HCT116 (cell line): Measurements from ENCODE around the gene PSME3IP1.

ENCODE experiments used
- EZH2 ChIP-seq: fragments of 200-600 bp; sonication (generic); IDR thresholded peaks from 2 replicates; pipeline ENCODE4 v1.6.1; 2017; ENCODE audit warnings: antibody characterized with exemption, mixed run types
- EZH2phosphoT487 ChIP-seq: fragments of 200-600 bp; IDR thresholded peaks from 2 replicates; pipeline ENCODE4 v1.6.1; 2018; ENCODE audit warnings: antibody characterized with exemption, borderline replicate concordance
- RAD21 ChIP-seq: IDR thresholded peaks from 2 replicates; pipeline ENCODE4 v1.6.1; 2012; ENCODE audit warnings: low read depth, mild to moderate bottlenecking
- TCF7L2 ChIP-seq: IDR thresholded peaks from 2 replicates; pipeline ENCODE4 v1.7.0; 2011; ENCODE audit warnings: borderline replicate concordance, inconsistent platforms; ENCODE audit not compliant: insufficient read depth, insufficient read length; ENCODE audit errors: extremely low read depth
- TF ChIP-seq, protein P1 (sequence below), 3 experiments: fragments of 200-600 bp in 1 of 3; sonication (generic) in 1 of 3; IDR thresholded peaks in 2 of 3; conservative IDR thresholded peaks in 1 of 3; 2 replicates each; pipeline ENCODE4 v1.5.1; 2012 to 2017; ENCODE audit warnings: low read depth in 2 of 3, low read length in 2 of 3, antibody characterized with exemption in 1 of 3, borderline replicate concordance in 1 of 3, control low read depth in 1 of 3, mild to moderate bottlenecking in 1 of 3, mixed read lengths in 1 of 3, mixed run types in 1 of 3, moderate library complexity in 1 of 3; ENCODE audit not compliant: insufficient read depth in 1 of 3

GRCh38 chr16:57132470-57132869 lies 53.4 kb downstream of the PSME3IP1 start:
- TF ChIP-seq TCF7L2 (no peak), EZH2 (no peak), EZH2phosphoT487 (no peak), RAD21 (no peak)
- TF ChIP-seq, protein P1, sequence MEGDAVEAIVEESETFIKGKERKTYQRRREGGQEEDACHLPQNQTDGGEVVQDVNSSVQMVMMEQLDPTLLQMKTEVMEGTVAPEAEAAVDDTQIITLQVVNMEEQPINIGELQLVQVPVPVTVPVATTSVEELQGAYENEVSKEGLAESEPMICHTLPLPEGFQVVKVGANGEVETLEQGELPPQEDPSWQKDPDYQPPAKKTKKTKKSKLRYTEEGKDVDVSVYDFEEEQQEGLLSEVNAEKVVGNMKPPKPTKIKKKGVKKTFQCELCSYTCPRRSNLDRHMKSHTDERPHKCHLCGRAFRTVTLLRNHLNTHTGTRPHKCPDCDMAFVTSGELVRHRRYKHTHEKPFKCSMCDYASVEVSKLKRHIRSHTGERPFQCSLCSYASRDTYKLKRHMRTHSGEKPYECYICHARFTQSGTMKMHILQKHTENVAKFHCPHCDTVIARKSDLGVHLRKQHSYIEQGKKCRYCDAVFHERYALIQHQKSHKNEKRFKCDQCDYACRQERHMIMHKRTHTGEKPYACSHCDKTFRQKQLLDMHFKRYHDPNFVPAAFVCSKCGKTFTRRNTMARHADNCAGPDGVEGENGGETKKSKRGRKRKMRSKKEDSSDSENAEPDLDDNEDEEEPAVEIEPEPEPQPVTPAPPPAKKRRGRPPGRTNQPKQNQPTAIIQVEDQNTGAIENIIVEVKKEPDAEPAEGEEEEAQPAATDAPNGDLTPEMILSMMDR (IDR thresholded peaks at IDR 0.05 in 2 of 3, conservative IDR thresholded peaks at IDR 0.05 in 1 of 3; ENCODE audit: borderline replicate concordance in 1 of 3, insufficient read depth in 1 of 3, low read depth in 2 of 3, low read length in 2 of 3) = no peak
